HG03439 (cell line): ENCODE results near the gene HOATZ.

Source experiments
- ATAC-seq: cut with Tn5 transposase; IDR thresholded peaks from one replicate; pipeline ENCODE4 v1.9.1; 2021; ENCODE audit warnings: mild to moderate bottlenecking, moderate library complexity; ENCODE audit not compliant: unreplicated experiment

The HOATZ gene

DNA sequence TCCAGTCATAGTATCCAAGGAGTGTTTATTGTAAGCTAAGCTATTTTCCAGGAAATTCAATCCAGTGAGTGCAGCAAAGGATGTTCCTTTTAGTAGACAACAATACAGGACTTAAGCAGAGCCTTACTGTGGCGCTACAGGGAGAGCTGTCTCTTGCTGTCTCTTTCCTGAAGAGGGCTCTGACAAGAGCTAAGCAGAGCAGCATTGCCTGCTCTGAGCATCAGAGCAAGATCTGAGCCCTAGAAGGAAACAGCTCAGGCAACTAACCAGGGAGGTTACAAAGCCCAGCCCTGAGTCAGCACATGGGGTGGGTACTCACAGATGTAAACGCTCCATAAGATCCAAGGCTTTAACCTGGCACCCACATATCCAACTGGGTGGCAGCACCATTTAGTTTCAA lies 33.9 kb downstream of the HOATZ start:
- no peak for ATAC-seq

DNA sequence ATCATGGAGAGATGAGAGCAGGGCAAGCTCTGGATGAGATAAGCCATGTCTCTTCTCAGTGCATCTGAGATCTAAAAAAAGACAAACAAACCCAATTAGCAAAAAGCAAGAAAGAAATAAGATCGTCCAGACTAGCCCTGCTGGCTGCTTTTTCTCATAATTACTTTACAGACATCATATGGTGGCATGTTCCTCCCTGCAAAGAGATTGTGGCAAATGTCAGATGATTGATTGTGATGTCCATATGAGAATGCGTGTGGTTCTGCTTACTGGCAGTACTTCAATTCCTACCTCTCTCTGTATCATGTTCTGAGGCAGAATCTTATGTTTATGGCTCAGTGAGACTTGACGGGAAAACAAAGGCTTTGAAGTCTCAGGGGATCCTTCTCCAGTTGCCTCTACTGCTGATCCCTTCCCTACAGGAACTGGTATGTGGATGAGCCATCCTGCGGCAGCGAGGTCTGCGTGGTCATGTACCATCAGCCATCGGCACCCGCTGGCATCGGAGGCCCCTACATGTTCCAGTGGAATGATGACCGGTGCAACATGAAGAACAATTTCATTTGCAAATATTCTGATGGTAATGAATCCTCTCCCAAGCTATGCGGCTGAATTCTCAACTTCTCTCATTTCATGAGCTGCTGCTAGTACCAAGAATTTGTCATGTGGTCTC lies 34.8 kb downstream of the HOATZ start:
- ATAC-seq = no peak

DNA sequence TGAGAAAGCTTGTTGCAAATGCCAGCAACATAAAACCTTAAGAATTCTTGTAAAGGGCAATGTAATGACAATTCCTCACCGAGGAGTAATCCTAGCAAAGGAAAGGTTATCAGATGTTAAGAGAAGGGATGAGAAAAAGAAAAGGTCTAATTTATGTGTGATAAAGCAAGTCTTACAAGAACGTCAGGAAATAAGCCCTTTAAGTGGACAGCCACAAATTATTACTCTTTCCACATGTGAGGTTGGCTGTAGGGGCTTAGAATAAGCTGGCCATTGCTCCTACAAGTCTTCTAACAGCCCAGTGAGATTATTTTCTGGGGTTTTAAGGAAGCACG lies 35.3 kb downstream of the HOATZ start:
- no peak for ATAC-seq

DNA sequence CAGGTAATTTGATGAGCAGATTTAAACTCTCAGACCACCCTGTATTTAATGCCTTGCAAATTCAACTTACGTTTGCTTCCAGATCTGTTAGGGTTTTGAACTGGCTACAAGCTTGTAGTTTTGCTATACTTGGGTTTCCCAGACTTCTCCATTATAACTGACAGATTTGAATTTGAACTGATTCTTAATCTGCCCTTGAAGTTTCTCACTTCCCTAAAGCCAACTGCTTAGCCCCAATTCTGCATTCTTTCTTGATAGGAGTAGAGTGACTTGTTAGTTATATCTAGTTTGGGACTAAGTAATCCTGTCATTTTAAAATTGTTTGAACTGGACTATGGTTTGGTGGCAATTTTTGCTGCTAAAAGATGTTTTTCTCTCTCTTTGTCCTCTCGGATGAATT lies 35.7 kb downstream of the HOATZ start:
- no peak for ATAC-seq

DNA sequence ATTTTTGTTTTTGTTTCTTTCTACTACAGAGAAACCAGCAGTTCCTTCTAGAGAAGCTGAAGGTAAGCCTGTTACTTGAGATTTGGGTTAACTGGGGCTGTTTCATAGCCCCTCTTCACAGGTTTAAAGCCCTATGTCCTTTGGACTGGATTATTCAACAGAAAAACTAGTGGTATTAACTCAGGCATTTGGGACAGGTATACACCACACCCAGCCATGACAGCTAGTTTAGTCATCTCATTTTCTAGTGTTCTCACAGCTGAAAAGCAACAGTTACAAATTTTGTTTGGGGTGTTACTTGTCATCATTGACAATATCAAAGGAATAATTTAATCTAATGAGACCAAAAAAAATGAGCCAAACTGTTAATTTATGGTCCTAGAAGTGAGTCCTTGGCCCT lies 40.0 kb downstream of the HOATZ start:
- ATAC-seq = no peak

DNA sequence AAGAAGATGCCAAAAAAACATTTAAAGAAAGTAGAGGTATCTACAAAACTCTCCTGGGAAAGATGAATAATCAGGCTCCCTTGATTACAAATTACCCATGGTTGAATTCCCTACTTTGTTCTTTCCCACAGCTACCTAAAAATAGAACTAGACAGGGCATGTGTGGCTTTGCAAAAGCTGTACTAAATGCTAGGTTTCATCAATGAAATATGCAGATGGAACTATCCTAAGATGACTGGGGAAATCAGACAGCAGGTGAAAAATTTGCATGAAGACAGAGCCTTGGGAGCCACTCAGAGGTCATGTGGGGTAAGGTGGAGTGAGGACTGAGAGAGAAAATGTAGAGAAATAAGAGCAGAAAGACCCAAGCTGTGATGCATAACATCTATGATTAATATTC lies 40.7 kb downstream of the HOATZ start:
- ATAC-seq = no peak

DNA sequence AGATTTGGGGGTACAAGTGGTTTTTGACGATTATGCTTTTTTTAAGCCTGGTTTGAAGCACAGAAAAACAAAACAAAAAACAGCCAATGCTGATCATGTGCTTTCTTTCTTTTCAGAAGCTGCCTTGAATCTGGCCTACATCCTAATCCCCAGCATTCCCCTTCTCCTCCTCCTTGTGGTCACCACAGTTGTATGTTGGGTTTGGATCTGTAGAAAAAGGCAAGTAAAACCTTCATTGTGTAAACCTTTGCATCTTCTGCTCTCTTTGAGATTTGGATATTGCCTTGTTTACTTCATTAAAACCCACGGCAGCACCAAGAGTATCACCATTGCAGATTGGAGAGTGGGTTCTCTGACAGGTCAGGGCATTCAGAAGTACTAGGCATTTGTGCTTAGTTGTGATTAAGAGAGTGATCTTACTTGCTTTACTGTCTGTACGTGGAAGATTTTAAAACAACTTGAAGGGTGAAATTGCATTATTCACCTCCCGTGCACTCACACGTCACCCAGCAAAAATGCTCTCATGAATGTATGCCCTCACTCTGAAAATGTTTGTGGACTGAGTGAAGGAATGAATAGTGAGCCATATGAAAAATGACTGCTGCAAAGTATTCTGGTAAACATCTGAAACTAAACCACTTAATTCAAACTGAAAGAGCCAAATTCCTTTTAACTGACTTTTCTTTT lies 43.0 kb downstream of the HOATZ start:
- ATAC-seq = no peak

DNA sequence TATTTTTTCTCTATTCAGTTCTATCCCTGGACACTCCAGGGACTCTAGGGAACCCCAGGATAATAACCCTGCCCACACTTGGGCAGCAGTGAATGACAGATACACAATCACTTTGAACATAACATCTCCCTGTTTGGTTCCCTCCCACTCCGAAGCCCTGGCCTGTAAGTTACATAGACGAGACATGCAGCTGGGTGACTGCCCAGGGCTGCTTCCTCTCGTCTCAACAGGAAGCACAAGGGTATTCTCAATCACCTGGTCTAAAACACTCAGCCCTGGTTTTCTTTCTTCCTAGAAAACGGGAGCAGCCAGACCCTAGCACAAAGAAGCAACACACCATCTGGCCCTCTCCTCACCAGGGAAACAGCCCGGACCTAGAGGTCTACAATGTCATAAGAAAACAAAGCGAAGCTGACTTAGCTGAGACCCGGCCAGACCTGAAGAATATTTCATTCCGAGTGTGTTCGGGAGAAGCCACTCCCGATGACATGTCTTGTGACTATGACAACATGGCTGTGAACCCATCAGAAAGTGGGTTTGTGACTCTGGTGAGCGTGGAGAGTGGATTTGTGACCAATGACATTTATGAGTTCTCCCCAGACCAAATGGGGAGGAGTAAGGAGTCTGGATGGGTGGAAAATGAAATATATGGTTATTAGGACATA lies 45.4 kb downstream of the HOATZ start:
- no peak for ATAC-seq

DNA sequence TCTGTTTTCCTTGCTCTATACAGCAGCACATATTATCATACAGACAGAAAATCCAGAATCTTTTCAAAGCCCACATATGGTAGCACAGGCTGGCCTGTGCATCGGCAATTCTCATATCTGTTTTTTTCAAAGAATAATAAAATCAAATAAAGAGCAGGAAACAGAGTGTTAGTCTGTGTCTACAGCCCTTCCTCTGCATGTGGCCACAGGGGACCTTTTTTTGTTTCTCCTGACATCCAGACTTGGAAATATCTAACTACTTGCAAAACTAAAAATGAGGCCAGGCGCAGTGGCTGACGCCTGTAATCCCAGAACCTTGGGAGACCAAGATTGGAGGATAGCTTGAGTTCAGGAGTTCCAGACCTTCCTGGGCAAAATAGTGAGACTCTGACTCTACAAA lies 46.2 kb downstream of the HOATZ start:
- ATAC-seq = no peak

DNA sequence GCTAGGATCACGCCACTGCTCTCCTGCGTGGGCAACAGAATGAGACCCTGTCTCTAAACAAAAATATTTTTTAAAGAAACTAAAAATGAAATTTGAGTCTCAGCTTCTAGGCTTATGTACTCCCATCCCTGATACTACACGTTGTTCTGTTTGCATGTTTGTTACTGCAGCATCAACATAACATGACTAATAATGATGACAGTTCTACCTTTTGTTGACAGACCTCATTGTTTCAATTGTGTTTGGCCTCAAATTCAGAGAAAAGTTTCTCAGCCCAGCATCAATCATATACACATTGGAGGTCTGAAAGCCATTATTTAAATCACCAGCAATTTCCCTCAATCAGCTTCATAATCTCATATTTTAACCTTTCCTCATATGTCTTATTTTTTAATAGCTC lies 46.7 kb downstream of the HOATZ start:
- ATAC-seq = no peak

DNA sequence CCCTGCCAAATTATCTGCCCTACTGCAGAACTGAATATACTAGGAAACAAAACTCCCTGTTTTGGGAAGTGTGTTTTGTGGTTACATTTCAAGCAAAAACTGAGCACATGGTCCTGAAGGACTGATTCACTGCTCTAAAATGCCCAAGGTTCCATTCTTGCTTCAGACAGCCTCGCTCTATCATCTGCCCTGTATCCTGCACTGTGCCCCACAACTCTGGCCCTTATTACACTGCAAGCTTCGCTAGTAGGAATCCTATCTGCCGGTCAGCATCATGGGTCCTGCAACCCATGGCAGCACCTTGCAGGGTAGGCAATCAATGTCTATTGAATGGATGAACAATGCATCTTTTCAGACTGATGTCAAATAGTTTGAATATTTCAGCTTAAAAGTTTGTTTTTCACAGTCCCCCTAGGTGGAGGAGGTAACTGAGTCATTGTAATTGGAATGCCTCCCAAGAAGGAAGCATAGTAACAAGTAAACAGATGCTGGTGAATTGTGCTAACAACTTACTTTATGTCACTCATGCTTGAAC lies 47.3 kb downstream of the HOATZ start:
- no peak for ATAC-seq

DNA sequence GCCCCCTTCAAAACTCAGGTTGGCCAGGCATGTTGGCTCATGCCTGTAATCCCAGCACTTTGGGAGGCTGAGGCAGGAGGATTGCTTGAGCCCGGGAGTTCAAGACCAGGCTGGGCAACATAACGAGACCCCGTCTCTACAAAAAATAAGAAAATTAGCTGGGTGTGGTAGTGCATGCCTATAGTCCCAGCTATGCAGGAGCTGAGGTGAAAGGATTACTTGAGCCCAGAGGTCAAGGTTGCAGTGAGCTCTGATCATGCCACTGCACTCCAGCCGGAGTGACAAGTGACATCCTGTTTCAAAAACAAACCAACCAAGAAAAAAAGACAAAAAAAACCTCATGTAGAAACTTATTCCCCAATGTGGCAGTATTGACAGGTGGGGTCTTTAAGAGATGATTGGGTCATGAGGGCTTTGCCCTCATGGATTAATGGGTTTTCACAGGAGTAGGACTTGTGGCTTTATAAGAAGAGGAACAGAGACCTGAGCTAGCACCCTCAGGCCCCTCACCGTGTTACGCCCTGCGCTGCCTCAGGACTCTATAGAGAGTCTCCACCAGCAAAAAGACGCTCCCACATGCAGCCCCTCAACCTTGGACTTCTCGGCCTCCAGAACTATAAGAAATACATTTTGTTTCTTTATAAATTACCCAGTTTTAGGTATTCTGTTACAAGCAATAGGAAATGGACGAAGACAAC lies 48.3 kb downstream of the HOATZ start:
- ATAC-seq = no peak

DNA sequence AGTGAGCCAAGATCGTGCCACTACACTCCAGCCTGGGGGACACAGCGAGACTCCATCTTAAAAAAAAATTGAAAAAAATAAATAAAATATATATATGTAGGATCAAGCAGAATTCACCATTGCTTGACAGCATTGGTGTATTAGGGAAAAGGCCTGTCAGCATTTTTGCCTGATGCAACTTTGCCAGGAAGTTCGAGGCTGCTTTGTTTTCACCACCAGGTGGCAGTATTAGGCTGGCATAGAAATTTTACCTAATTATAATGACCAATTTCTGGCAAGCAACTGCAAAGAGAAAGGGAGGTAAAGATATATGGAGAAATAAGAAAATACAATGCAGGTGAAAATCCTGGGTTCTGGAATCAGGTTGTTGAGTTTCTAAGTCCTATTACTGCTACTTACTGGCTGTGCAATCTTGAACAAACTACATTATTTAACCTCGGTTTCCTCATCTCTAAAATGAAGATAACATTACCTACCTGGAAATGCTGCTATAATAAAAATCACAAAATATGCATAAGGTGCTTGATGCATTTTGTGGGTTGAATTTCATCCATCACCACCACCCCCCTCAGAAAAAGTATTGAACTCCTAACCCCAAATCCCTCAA lies 50.6 kb downstream of the HOATZ start:
- no peak for ATAC-seq

DNA sequence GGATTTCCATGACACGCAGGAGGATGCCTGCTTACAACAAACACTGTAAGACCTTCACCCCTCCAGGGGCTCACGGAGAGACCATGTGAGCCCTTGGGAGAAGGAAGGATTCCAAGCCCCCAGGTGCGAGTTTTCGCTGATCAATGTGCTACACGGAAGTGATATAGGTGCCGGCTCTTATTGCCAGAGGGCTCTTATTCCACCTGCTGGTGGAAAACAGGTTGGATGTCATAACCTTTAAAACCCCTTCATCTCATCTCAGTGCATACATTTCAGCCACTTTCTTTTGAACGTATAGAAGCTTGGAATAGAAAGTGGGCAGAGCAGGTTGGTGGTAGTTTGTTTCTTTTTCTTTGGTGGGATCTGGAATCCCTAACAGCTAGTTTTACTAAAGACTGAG lies 51.7 kb downstream of the HOATZ start:
- no peak for ATAC-seq

DNA sequence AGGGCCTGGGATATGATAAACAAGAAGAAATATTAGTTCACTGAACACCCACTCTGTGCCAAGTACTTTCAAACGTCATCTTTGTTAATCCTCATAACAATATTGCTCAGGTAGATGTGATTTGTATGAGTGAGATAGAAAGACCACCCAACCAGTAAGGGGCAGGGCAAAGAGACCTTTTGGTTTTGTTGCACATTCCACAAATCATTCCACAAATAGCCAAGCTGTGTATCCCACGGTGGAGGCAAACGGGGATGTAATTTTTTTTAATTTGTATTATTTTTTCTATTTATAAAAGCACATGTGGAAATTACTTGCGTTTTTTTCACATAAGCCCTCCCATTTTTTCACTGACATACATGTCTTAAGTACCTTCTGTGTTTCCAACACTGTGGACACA lies 54.9 kb downstream of the HOATZ start:
- no peak for ATAC-seq

DNA sequence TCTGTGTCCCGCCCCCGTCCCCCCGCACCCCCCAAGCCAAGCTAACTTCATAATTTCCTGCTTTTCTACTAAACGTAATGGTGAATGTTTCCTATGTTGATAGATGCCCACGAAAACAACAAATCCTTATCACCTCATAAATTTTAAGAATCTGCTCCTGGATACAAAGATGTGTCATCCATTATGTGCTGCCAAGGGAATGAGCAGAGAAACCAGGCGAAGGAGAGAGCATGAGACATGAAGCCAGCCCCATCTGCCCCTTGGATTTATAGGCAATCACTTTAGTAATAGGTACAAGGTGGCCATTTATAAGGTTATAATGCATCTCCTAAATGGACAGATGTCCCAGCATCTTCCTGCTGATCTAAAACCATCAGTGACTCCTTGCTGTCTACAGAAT lies 56.2 kb downstream of the HOATZ start:
- ATAC-seq = no peak

DNA sequence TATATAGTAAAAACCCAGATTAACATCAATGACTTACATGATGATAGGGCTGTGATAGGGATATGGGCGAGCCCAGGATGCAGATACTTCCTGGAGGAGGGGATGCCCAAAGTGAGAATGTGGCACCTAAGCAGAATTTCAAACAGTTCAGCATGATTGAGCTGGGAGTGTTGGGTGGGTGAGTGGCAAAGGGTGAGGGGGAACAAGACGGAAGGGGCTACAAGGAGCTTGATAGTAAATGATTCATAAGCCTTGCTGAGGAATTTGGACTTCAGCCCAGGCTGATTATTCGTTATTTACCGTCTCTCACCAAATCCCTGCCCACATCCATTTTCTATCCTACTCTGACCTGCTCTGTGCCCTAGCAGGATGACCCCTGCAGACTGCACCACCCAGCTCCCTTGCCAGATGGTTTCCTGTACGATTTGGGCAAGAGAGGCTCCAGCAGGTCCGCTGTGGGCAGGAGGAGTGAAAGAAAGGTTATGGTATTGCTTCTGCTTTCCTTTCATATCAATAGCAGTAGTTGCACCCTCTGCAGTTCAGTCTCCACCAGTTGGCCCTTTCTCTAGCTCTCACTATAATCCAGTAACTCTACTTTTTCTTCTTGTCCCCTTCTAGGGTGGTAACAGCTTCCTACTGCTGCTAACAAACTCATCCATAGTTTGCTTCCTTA lies 57.4 kb downstream of the HOATZ start:
- no peak for ATAC-seq

DNA sequence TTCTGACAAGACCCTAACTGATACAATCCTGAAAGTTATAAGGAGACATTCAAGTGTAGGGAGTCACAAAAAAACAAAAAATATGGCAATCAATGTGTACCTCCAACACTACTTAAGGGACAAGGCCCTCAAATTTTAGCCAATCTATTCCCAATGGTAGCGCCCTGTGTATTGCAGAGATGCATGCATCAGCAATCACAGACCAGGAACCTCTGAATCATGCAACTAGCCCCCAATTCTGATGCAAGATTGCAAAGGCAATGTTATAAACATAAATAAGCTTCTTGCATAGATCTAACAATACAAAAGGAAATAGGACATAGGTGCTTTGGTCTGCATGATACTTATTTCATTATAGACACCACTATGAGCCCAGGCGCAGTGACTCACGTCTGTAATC lies 58.0 kb downstream of the HOATZ start:
- no peak for ATAC-seq

DNA sequence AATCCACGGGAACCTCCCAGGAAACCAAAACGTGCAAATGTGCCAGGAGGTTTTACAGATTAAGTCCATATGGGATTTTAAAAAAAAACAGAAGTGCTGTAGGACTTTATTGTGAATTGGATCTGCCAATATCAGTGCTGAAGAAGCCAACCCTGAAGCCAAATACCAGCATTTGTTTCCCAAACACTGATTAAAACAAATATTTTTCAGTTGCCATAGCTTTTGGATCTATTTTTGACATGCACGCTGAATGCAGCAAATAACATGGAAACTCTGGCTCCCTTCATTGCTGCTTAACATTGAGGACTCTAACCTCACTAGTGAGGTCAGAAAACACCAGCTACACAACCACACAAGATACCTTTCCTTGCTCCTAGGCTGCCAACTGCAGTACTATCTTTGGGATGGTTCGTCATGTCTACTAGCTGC lies 59.3 kb downstream of the HOATZ start:
- ATAC-seq = no peak

DNA sequence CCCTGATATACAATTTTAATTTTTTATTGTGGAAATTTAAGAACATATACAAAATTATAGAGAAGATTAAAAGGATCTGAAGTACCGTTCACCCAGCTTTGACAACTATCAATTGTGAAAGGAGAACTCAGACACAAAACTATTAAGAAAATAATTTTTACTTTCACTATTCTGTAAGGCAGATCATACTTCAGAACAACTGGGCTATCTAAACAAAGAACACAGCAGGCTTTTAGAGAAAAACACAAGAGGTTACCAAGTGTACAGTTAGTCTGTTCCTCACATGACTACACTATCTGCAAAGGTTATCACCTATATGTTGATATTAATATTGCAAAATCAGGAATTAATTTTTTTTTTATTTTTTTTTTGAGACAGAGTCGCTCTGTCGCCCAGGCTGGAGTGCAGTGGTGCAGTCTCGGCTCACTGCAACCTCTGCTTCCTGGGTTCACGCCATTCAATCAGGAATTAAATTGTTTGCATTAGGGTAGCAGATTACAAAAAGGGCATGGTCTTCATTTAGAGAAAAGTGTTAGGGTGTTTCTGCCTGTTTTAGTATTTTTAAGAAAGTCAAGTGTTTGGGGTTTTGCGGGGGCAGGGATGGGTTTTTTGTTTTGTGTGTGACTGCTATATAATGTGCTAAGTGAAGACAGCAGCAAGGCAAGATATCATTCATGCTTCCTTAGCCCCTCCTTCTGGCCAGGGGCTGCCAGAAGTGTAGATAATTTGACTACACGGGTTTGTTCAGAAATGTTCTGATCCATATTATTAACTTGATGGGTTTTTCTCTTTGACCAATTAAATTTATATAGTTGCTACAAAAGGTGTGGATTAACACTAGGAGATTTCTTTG lies 60.0 kb downstream of the HOATZ start:
- no peak for ATAC-seq
